Activated CD4-positive, alpha-beta T cell treated with anti-CD3 and anti-CD28 coated beads, Interleukin-2, amount 50 U/mL, for 24 hours (primary cell): Measurements from ENCODE around the gene RAB40C.

ENCODE experiments used
- DNase-seq, 2 donors: peaks; one replicate each; pipeline ENCODE4 v3.0.0-alpha.2; 2020; ENCODE audit warnings: low read depth in 1 of 2, low spot score in 1 of 2

RAB40C gene

GRCh38 chr16:678209-678857, 88.5 kb downstream of the RAB40C start:
- DNase-seq = no peak
